ENCODE results near the gene UCN. TPM values are rescaled to one million over a fixed set of nuclear protein-coding genes. Genes with fewer than 3 reads are reported as not detected.
"Not testable (repeated sequence)": the region's sequence is repeated elsewhere in the genome, so short reads cannot be mapped to it uniquely, and the experiment has no call there.

Gene UCN
- total and polyA plus RNA-seq, 10 of the 15 experiments (the other 5 are each of a cell fraction or from before 2014, with no cell fraction given), result 0.10 to 3.8 (median 1.1) TPM; not detected in 1

GRCh38 chr2:27320958-27321543 lies 12.8 kb upstream of the UCN start:
- TF ChIP-seq FOS (IDR thresholded peaks at IDR 0.05; ENCODE audit: borderline replicate concordance, extremely low read depth, insufficient read length), result no peak
- no peak for TF ChIP-seq KLF5 (IDR thresholded peaks at IDR 0.05; ENCODE audit: partially characterized antibody)
- TF ChIP-seq CTCF (IDR thresholded peaks at IDR 0.05 in 2 of 3, conservative IDR thresholded peaks at IDR 0.05 in 1 of 3; ENCODE audit: control insufficient read depth in 2 of 3, extremely low read depth in 1 of 3, insufficient read depth in 1 of 3, low read depth in 3 of 3, low read length in 3 of 3), result 0 out of 6 replicates have a peak, but pooled peaks of 1 of the 3 experiments have one; percentile 3
- no peak for TF ChIP-seq CEBPZ (IDR thresholded peaks at IDR 0.05; ENCODE audit: low read depth, low read length)
- TF ChIP-seq PML (IDR thresholded peaks at IDR 0.05; ENCODE audit: low read length), result no peak
- TF ChIP-seq POLR2A (IDR thresholded peaks at IDR 0.05; ENCODE audit: low read depth, low read length), result 0 out of 2 replicates have a peak, but pooled peaks have one; percentile 28
- in situ Hi-C loops (cut with MboI), result no loop called here
- ChIA-PET CTCF (interaction anchor here (1.3 to 5.7 kb wide), 2 partner anchors 18 to 28 kb away, joined by 4 to 49 read pairs; no protein-coding TSS in a partner anchor), SMC1A (ENCODE audit: uncharacterized antibody, unreplicated experiment) (interaction anchor here (1.0 to 3.1 kb wide), 2 partner anchors 18 to 110 kb away, joined by 3 to 17 read pairs; no protein-coding TSS in a partner anchor), RAD21 (ENCODE audit: unreplicated experiment) (interaction anchor here (1.5 kb wide), 1 partner anchor 18 kb away, joined by 6 read pairs; no protein-coding TSS in a partner anchor), POLR2A (no interaction called here)
- Histone ChIP-seq H4K20me1 (ENCODE audit: control insufficient read depth, insufficient read depth) (no peaks in the 10 kb centered on the region), H3K4me2 (ENCODE audit: control insufficient read depth, insufficient read depth) (peak overlapping the region; percentile 95), H3K4me3 (no peak overlapping the region), H3K27ac (ENCODE audit: control insufficient read depth, insufficient read depth) (no peak overlapping the region), H3K9ac (ENCODE audit: control insufficient read depth, insufficient read depth, low read length) (no peak overlapping the region), H3K79me2 (ENCODE audit: control insufficient read depth, insufficient read depth, low read length) (peaks cover 27% of the 10 kb centered on the region), H3K9me3 (replicated peaks; ENCODE audit: control insufficient read depth, insufficient read depth, low read length) (no peaks in the 10 kb centered on the region), H2AFZ (ENCODE audit: control insufficient read depth, low read depth, low read length) (no peak overlapping the region), H3K27me3 (replicated peaks in 1 of 2; ENCODE audit: control insufficient read depth in 2 of 2, insufficient read depth in 2 of 2, low read length in 1 of 2) (no peaks in the 10 kb centered on the region), H3K4me1 (ENCODE audit: control insufficient read depth, insufficient read depth, low read length) (peaks cover 6% of the 10 kb centered on the region), H3K36me3 (ENCODE audit: control insufficient read depth in 2 of 2, insufficient read depth in 2 of 2, low read length in 1 of 2) (peaks cover 0 to 3% of the 10 kb centered on the region in 2 experiments; a peak in 2 of 4 replicates)
- DNase-seq (ENCODE audit: low read depth, low spot score), result no peak
- no TSS peak for BruUV-seq (replicated peaks)
- ATAC-seq, result no peak
- WGBS (ENCODE audit: insufficient coverage, insufficient replicate concordance, low lambda C conversion rate, missing lambda C conversion rate), result 77% methylated on average over 8 of the region's 8 CpGs
- intact Hi-C loops (cut with micrococcal nuclease; ENCODE audit: unreplicated experiment), result no loop called here
- no peak for FAIRE-seq

GRCh38 chr2:27319839-27320238 lies 11.6 kb upstream of the UCN start:
- H3K36me3 ChIP-seq (ENCODE audit: control insufficient read depth in 2 of 2, insufficient read depth in 2 of 2, low read length in 1 of 2); FAIRE-seq; intact Hi-C loops (cut with micrococcal nuclease; ENCODE audit: unreplicated experiment); H3K4me3 ChIP-seq; DNase-seq (ENCODE audit: low read depth, low spot score); H2AFZ ChIP-seq (ENCODE audit: control insufficient read depth, low read depth, low read length); H3K4me2 ChIP-seq (ENCODE audit: control insufficient read depth, insufficient read depth); H3K4me1 ChIP-seq (ENCODE audit: control insufficient read depth, insufficient read depth, low read length); H4K20me1 ChIP-seq (ENCODE audit: control insufficient read depth, insufficient read depth); RAD21 ChIA-PET (ENCODE audit: unreplicated experiment); SMC1A ChIA-PET (ENCODE audit: uncharacterized antibody, unreplicated experiment); H3K9me3 ChIP-seq (replicated peaks; ENCODE audit: control insufficient read depth, insufficient read depth, low read length); H3K9ac ChIP-seq (ENCODE audit: control insufficient read depth, insufficient read depth, low read length); ATAC-seq; H3K27me3 ChIP-seq (replicated peaks in 1 of 2; ENCODE audit: control insufficient read depth in 2 of 2, insufficient read depth in 2 of 2, low read length in 1 of 2); H3K27ac ChIP-seq (ENCODE audit: control insufficient read depth, insufficient read depth); BruUV-seq (replicated peaks); in situ Hi-C loops (cut with MboI): not testable (repeated sequence)
- H3K79me2 ChIP-seq (ENCODE audit: control insufficient read depth, insufficient read depth, low read length), result peaks cover 27% of the 10 kb centered on the region
- 99% methylated on average over 14 of the region's 15 CpGs for WGBS (ENCODE audit: insufficient coverage, insufficient replicate concordance, low lambda C conversion rate, missing lambda C conversion rate)
- CTCF ChIA-PET, result interaction anchor here (1.0 to 5.7 kb wide), 2 partner anchors 17 to 364 kb away, joined by 3 to 49 read pairs; no protein-coding TSS in a partner anchor
- POLR2A ChIA-PET, result interaction anchor here (0.6 to 0.7 kb wide), 2 partner anchors 49 to 232 kb away, joined by 4 to 5 read pairs; no protein-coding TSS in a partner anchor

Measured in GM12878 (cell line).